Gastroesophageal sphincter (tissue), 4 donors: ENCODE measurements around the gene SKA3. TPM values are rescaled to one million over a fixed set of nuclear protein-coding genes. Genes with fewer than 3 reads are reported as not detected.
"Not testable (repeated sequence)": the region's sequence is repeated elsewhere in the genome, so short reads cannot be mapped to it uniquely, and the experiment has no call there.

Experiments used
- ATAC-seq: fragments of 150-250 bp; one replicate; pipeline ENCODE4 v1.9.1; 2016; ENCODE audit warnings: mild to moderate bottlenecking, moderate library complexity
- H3K27ac ChIP-seq, 4 donors: fragments of 200-600 bp; sonication (generic) in 3 of 4; 1 replicate in 3 of 4; 2 replicates in 1 of 4; pipeline ENCODE4 v1.5.1; 2016 to 2019
- H3K27me3 ChIP-seq: fragments of 200-600 bp; sonication (generic); one replicate; pipeline ENCODE4 v1.5.1; 2019
- H3K36me3 ChIP-seq, 2 donors: fragments of 200-600 bp; sonication (generic); one replicate each; pipeline ENCODE4 v1.5.1; 2019; ENCODE audit warnings: control low read depth in 1 of 2
- H3K4me1 ChIP-seq, 3 donors: fragments of 200-600 bp; sonication (generic); 1 replicate in 2 of 3; 2 replicates in 1 of 3; pipeline ENCODE4 v1.5.1; 2016 to 2019; ENCODE audit warnings: control low read depth in 2 of 3
- H3K4me3 ChIP-seq, 2 donors: fragments of 200-600 bp; sonication (generic); one replicate each; pipeline ENCODE4 v1.5.1; 2019; ENCODE audit warnings: mild to moderate bottlenecking in 1 of 2, moderate library complexity in 1 of 2
- H3K9me3 ChIP-seq, 3 donors: fragments of 200-600 bp; sonication (generic); one replicate each; pipeline ENCODE4 v1.5.1; 2017 to 2019; ENCODE audit warnings: control low read depth in 2 of 3
- CTCF ChIP-seq, 4 experiments: fragments of 200-600 bp in 2 of 4; fragments of 450-650 bp in 2 of 4; sonication (generic) in 1 of 4; IDR thresholded peaks; one replicate each; pipeline ENCODE4 v1.5.1; 2017 to 2019; ENCODE audit warnings: antibody characterized with exemption in 4 of 4, mild to moderate bottlenecking in 2 of 4, moderate library complexity in 2 of 4
- EP300 ChIP-seq: sonication (generic); formaldehyde crosslinking; IDR thresholded peaks from one replicate; pipeline ENCODE4 v1.6.1; 2017; ENCODE audit warnings: antibody characterized with exemption, mild to moderate bottlenecking
- POLR2A ChIP-seq, 2 donors: fragments of 450-650 bp; IDR thresholded peaks; one replicate each; pipeline ENCODE4 v1.6.1; 2017; ENCODE audit warnings: antibody characterized with exemption in 2 of 2, mild to moderate bottlenecking in 2 of 2, moderate library complexity in 1 of 2
- POLR2AphosphoS5 ChIP-seq: sonication (generic); formaldehyde crosslinking; IDR thresholded peaks from one replicate; pipeline ENCODE4 v1.6.1; 2017; ENCODE audit warnings: antibody characterized with exemption
- WGBS, 2 donors: methylation state at CpG; one replicate each; pipeline ENCODE4 v1.1.5; 2018; ENCODE audit warnings: low coverage in 1 of 2; 5-methylcytosine and 5-hydroxymethylcytosine counted together
- total RNA-seq, 4 donors: library from RNA; depleted of rRNA; stranded (reverse); fragments of >200 nt; gene quantifications; one replicate each; pipeline ENCODE4 v1.1.0, GENCODE V29; 2016

Gene SKA3
- total RNA-seq, 4 donors from 2014 or later = 0.19 to 0.81 (median 0.27) TPM; not detected in 1

- 0% methylated on average over 3 of the region's 26 CpGs for WGBS, 2 donors
- Histone ChIP-seq H3K27me3 (no peaks in the 10 kb centered on the region), H3K27ac (peak overlapping the region; percentile 84 to 98 (median 95)), H3K4me3 (peak overlapping the region; percentile 77 to 93), H3K4me1 (peaks cover 0 to 27% (median 13%) of the 10 kb centered on the region in 3 donors), H3K9me3 (no peaks in the 10 kb centered on the region), H3K36me3 (no peaks in the 10 kb centered on the region)
- ATAC-seq = no peak
- TF ChIP-seq CTCF (IDR thresholded peaks at IDR 0.05) (no peak), POLR2A (IDR thresholded peaks at IDR 0.05) (no peak), EP300 (no peak), POLR2AphosphoS5 (no peak)
Measured at GRCh38 chr13:21176982-21177284, 581 bp upstream of the SKA3 start.

- Histone ChIP-seq H3K36me3 (no peaks in the 10 kb centered on the region), H3K4me3 (peak overlapping the region; percentile 77 to 93), H3K27ac (peak overlapping the region in 3 of 4 donors; percentile 94 to 98 (median 96)), H3K4me1 (peaks cover 0 to 27% (median 13%) of the 10 kb centered on the region in 3 donors), H3K27me3 (no peaks in the 10 kb centered on the region), H3K9me3 (no peaks in the 10 kb centered on the region)
- no peak for TF ChIP-seq EP300
- TF ChIP-seq CTCF (IDR thresholded peaks at IDR 0.05) = no peak
- TF ChIP-seq POLR2A (IDR thresholded peaks at IDR 0.05) = no peak
- TF ChIP-seq POLR2AphosphoS5 = no peak
- ATAC-seq = no peak
- WGBS, 2 donors = 2 to 3% methylated on average over 9 to 10 of the region's 13 CpGs
Measured at GRCh38 chr13:21175656-21176214, 617 bp downstream of the SKA3 start.

GRCh38 chr13:21173767-21174166 is 2.6 kb downstream of the SKA3 start:
- H3K27ac ChIP-seq, H3K27me3 ChIP-seq, H3K9me3 ChIP-seq, ATAC-seq, H3K4me3 ChIP-seq, H3K36me3 ChIP-seq: not testable (repeated sequence)
- WGBS, 2 donors = 0% methylated on average over 1 of the region's 1 CpG
- H3K4me1 ChIP-seq = peaks cover 0 to 26% (median 13%) of the 10 kb centered on the region in 3 donors

GRCh38 chr13:21171420-21171819 is 4.9 kb downstream of the SKA3 start:
- WGBS, 2 donors = 83 to 89% methylated on average over 4 to 9 of the region's 9 CpGs
- H3K27me3 ChIP-seq = no peaks in the 10 kb centered on the region

GRCh38 chr13:21165606-21166005 is 10.7 kb downstream of the SKA3 start:
- not testable (repeated sequence) for H3K9me3 ChIP-seq, ATAC-seq, H3K27ac ChIP-seq, H3K4me1 ChIP-seq, H3K27me3 ChIP-seq, H3K36me3 ChIP-seq, H3K4me3 ChIP-seq
- 90% methylated on average over 1 to 4 of the region's 4 CpGs for WGBS, 2 donors

More at GRCh38 chr13:21171420-21171819, 4.9 kb downstream of the SKA3 start:
- Histone ChIP-seq H3K36me3 (no peaks in the 10 kb centered on the region), H3K4me3 (no peak overlapping the region), H3K9me3 (no peaks in the 10 kb centered on the region), H3K27ac (no peak overlapping the region), H3K4me1 (peaks cover 0 to 8% (median 4%) of the 10 kb centered on the region in 3 donors)
- TF ChIP-seq CTCF (IDR thresholded peaks at IDR 0.05) (no peak), POLR2AphosphoS5 (no peak)
- ATAC-seq = no peak

- H3K27ac ChIP-seq = no peak overlapping the region
- no peak for ATAC-seq
- H3K4me1 ChIP-seq = no peaks in the 10 kb centered on the region
- WGBS, 2 donors = 83 to 97% methylated on average over 2 to 4 of the region's 4 CpGs
- H3K9me3 ChIP-seq = no peaks in the 10 kb centered on the region
- no peaks in the 10 kb centered on the region for H3K36me3 ChIP-seq
- no peak overlapping the region for H3K4me3 ChIP-seq
- no peaks in the 10 kb centered on the region for H3K27me3 ChIP-seq
- TF ChIP-seq EP300 (no peak), POLR2AphosphoS5 (no peak), POLR2A (IDR thresholded peaks at IDR 0.05) (no peak), CTCF (IDR thresholded peaks at IDR 0.05) (no peak)
Measured at GRCh38 chr13:21164631-21165030, 11.7 kb downstream of the SKA3 start.
